ENCODE measurements around the gene NRAP.

The NRAP gene, protein sequence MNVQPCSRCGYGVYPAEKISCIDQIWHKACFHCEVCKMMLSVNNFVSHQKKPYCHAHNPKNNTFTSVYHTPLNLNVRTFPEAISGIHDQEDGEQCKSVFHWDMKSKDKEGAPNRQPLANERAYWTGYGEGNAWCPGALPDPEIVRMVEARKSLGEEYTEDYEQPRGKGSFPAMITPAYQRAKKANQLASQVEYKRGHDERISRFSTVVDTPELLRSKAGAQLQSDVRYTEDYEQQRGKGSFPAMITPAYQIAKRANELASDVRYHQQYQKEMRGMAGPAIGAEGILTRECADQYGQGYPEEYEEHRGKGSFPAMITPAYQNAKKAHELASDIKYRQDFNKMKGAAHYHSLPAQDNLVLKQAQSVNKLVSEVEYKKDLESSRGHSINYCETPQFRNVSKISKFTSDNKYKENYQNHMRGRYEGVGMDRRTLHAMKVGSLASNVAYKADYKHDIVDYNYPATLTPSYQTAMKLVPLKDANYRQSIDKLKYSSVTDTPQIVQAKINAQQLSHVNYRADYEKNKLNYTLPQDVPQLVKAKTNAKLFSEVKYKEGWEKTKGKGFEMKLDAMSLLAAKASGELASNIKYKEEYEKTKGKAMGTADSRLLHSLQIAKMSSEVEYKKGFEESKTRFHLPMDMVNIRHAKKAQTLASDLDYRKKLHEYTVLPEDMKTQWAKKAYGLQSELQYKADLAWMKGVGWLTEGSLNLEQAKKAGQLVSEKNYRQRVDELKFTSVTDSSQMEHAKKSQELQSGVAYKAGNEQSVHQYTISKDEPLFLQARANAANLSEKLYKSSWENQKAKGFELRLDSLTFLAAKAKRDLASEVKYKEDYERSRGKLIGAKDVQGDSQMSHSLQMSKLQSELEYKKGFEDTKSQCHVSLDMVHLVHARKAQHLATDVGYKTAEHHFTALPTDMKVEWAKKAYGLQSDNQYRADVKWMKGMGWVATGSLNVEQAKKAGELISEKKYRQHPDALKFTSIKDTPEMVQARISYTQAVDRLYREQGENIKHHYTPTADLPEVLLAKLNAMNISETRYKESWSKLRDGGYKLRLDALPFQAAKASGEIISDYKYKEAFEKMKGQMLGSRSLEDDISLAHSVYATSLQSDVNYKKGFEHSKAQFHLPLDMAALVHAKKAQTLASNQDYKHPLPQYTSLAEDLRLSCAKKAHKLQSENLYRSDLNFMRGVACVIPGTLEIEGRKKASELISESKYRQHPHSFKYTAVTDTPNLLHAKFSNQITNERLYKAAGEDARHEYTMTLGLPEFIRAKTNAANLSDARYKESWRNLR (N-terminal part only)

DNA sequence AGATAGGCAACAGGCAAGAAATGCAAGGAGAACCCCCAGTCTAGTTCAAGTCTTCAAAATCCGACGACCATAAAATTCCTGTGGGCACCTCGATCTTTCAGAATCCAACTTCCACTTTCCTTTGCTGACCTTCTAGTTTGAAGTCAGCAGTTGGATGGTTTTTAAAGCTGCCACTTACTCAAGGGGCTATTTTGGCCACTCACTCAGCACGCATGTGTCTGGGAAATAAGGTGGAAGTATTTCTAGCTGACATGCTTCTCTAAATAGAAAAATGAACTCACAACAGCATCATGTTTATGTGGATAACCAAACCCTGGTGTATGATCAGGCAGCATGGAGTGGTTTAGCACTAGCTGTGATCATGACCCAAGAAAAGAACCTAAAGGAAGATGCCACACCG lies at the start of gene NRAP:
Gene NRAP (minus strand): TSS at position 134 of the 400 bp plus-strand sequence. CDS start 159 bp downstream, outside the sequence.
- H3K4me3 ChIP-seq (ENCODE audit: low read length): no peak within 1 kb of the TSS
- no peak within 1 kb of the TSS for H3K27ac ChIP-seq (ENCODE audit: low read depth, low read length)
- H3K36me3 ChIP-seq (ENCODE audit: control insufficient read depth, insufficient read depth, low read length): no peaks in the 10 kb centered on the region
- H3K9ac ChIP-seq (ENCODE audit: low read length): no peak within 1 kb of the TSS
- H3K27me3 ChIP-seq (ENCODE audit: control insufficient read depth, insufficient read depth, low read length): no peaks in the 10 kb centered on the region
- H3K4me1 ChIP-seq (ENCODE audit: control insufficient read depth, insufficient read depth, low read length): no peaks in the 10 kb centered on the region

DNA sequence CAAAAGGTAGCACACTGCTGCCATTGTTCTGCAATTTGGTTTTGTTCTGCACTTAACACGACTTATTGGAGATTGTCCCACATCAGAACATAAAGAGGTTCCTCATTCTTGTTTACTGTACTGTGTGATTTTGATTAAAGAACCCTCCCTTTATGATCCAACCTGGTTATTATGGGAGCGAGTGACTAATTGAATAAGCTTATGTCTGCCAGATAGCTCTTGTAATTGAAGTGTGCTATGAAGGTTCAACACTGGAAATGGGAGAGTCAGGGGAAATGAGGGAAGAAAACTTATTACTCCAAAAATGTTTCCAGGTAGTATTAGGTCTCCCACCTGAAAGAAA lies 49.8 kb upstream of the NRAP start:
- H3K27me3 ChIP-seq (ENCODE audit: control insufficient read depth, insufficient read depth, low read length): no peaks in the 10 kb centered on the region
- H3K9ac ChIP-seq (ENCODE audit: low read length): no peak overlapping the region
- H3K36me3 ChIP-seq (ENCODE audit: control insufficient read depth, insufficient read depth, low read length): no peaks in the 10 kb centered on the region
- peaks cover 15% of the 10 kb centered on the region for H3K4me1 ChIP-seq (ENCODE audit: control insufficient read depth, insufficient read depth, low read length)
- H3K27ac ChIP-seq (ENCODE audit: low read depth, low read length): no peak overlapping the region
- no peak overlapping the region for H3K4me3 ChIP-seq (ENCODE audit: low read length)

- no peak overlapping the region for H3K27ac ChIP-seq (ENCODE audit: low read depth, low read length)
- H3K27me3 ChIP-seq (ENCODE audit: control insufficient read depth, insufficient read depth, low read length): no peaks in the 10 kb centered on the region
- H3K4me3 ChIP-seq (ENCODE audit: low read length): no peak overlapping the region
- no peaks in the 10 kb centered on the region for H3K36me3 ChIP-seq (ENCODE audit: control insufficient read depth, insufficient read depth, low read length)
- peaks cover 15% of the 10 kb centered on the region for H3K4me1 ChIP-seq (ENCODE audit: control insufficient read depth, insufficient read depth, low read length)
- H3K9ac ChIP-seq (ENCODE audit: low read length): no peak overlapping the region
Measured at GRCh38 chr10:113712755-113713639, 49.2 kb upstream of the NRAP start.

- Histone ChIP-seq H3K27ac (ENCODE audit: low read depth, low read length) (no peak overlapping the region), H3K36me3 (ENCODE audit: control insufficient read depth, insufficient read depth, low read length) (no peaks in the 10 kb centered on the region), H3K9ac (ENCODE audit: low read length) (no peak overlapping the region), H3K27me3 (ENCODE audit: control insufficient read depth, insufficient read depth, low read length) (no peaks in the 10 kb centered on the region), H3K4me3 (ENCODE audit: low read length) (no peak overlapping the region), H3K4me1 (ENCODE audit: control insufficient read depth, insufficient read depth, low read length) (peaks cover 15% of the 10 kb centered on the region)
Measured at GRCh38 chr10:113712024-113712423, 48.2 kb upstream of the NRAP start.

- Histone ChIP-seq H3K4me1 (ENCODE audit: control insufficient read depth, insufficient read depth, low read length) (peaks cover 15% of the 10 kb centered on the region), H3K27me3 (ENCODE audit: control insufficient read depth, insufficient read depth, low read length) (no peaks in the 10 kb centered on the region), H3K27ac (ENCODE audit: low read depth, low read length) (no peak overlapping the region), H3K36me3 (ENCODE audit: control insufficient read depth, insufficient read depth, low read length) (no peaks in the 10 kb centered on the region), H3K9ac (ENCODE audit: low read length) (no peak overlapping the region), H3K4me3 (ENCODE audit: low read length) (no peak overlapping the region)
Measured at GRCh38 chr10:113711142-113711541, 47.3 kb upstream of the NRAP start.

DNA sequence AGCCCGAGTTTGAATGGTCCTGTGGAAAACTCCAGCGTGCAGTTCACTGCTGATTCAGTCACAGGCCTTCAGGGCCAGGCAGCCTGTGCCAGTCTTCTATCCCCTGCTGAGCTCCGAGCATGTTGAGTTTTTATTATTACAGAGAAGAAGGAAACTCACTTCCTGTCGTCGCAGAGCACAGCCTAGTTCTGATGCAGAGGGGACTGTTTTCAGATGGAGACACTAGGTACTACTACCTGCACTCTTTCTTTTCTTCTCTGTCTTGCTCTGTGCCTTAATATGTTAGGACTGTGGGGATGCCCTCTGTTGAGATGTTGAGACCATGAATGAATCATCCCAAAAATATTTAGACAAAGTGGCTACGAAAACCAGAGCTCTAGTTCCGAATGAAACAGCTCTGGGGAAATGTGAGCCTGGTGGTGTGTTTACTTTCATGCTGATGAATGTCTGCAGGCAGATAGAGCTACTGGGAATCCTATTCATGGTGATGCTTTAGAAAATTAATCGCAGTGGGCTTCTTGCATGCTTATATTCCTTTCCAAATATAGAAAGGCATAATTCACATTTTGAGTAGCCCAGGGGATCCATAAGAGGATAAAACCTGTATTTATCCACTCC lies 45.5 kb upstream of the NRAP start:
- Histone ChIP-seq H3K36me3 (ENCODE audit: control insufficient read depth, insufficient read depth, low read length) (no peaks in the 10 kb centered on the region), H3K9ac (ENCODE audit: low read length) (no peak overlapping the region), H3K27me3 (ENCODE audit: control insufficient read depth, insufficient read depth, low read length) (no peaks in the 10 kb centered on the region), H3K4me1 (ENCODE audit: control insufficient read depth, insufficient read depth, low read length) (peaks cover 18% of the 10 kb centered on the region), H3K27ac (ENCODE audit: low read depth, low read length) (peak overlapping the region; percentile 77), H3K4me3 (ENCODE audit: low read length) (no peak overlapping the region)

- peaks cover 3% of the 10 kb centered on the region for H3K36me3 ChIP-seq (ENCODE audit: control insufficient read depth, insufficient read depth, low read length)
- no peaks in the 10 kb centered on the region for H3K27me3 ChIP-seq (ENCODE audit: control insufficient read depth, insufficient read depth, low read length)
- H3K27ac ChIP-seq (ENCODE audit: low read depth, low read length): peak overlapping the region; percentile 77
- H3K4me1 ChIP-seq (ENCODE audit: control insufficient read depth, insufficient read depth, low read length): peaks cover 18% of the 10 kb centered on the region
- H3K4me3 ChIP-seq (ENCODE audit: low read length): no peak overlapping the region
- no peak overlapping the region for H3K9ac ChIP-seq (ENCODE audit: low read length)
Measured at GRCh38 chr10:113708640-113709039, 44.8 kb upstream of the NRAP start.

DNA sequence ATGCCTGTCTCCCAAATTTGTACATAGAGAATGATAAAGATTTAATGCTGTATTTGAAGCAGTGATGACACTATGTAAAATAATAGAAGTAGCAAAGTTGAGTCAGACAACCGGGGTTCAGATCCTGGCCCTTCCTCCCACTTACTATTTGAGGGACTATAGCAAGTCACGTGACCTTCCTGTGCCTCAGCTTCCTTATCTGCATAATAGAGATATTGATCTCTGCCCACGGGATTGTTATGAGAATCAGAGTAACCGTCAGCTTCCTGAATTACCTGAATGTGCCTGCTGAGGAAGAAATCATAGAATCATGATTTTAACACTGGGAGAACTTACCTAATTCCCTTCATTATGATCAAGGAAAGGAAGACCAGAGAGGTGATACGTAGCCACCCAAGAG lies 42.8 kb upstream of the NRAP start:
- Histone ChIP-seq H3K36me3 (ENCODE audit: control insufficient read depth, insufficient read depth, low read length) (peaks cover 3% of the 10 kb centered on the region), H3K27ac (ENCODE audit: low read depth, low read length) (no peak overlapping the region), H3K9ac (ENCODE audit: low read length) (no peak overlapping the region), H3K4me3 (ENCODE audit: low read length) (no peak overlapping the region), H3K4me1 (ENCODE audit: control insufficient read depth, insufficient read depth, low read length) (peaks cover 15% of the 10 kb centered on the region), H3K27me3 (ENCODE audit: control insufficient read depth, insufficient read depth, low read length) (no peaks in the 10 kb centered on the region)

DNA sequence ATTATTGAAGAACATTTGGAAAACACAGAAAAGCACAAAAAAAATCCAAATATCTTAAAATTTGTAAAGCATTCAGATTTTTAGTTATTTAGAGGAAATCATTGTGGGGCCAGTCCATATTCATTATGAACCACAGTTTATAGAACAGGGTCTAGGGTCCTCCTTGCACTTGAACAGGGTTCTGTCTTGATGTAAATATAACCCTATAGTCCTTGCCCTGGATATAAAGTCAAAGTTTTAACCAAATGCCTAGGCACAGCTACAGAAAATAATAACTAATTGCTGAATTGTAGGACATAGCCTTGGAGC lies 41.5 kb upstream of the NRAP start:
- Histone ChIP-seq H3K27me3 (ENCODE audit: control insufficient read depth, insufficient read depth, low read length) (no peaks in the 10 kb centered on the region), H3K27ac (ENCODE audit: low read depth, low read length) (no peak overlapping the region), H3K4me1 (ENCODE audit: control insufficient read depth, insufficient read depth, low read length) (peaks cover 10% of the 10 kb centered on the region), H3K36me3 (ENCODE audit: control insufficient read depth, insufficient read depth, low read length) (peaks cover 3% of the 10 kb centered on the region), H3K9ac (ENCODE audit: low read length) (no peak overlapping the region), H3K4me3 (ENCODE audit: low read length) (no peak overlapping the region)

GRCh38 chr10:113704637-113705343 lies 40.9 kb upstream of the NRAP start:
- H3K4me1 ChIP-seq (ENCODE audit: control insufficient read depth, insufficient read depth, low read length): peaks cover 5% of the 10 kb centered on the region
- no peak overlapping the region for H3K27ac ChIP-seq (ENCODE audit: low read depth, low read length)
- no peak overlapping the region for H3K9ac ChIP-seq (ENCODE audit: low read length)
- peaks cover 3% of the 10 kb centered on the region for H3K36me3 ChIP-seq (ENCODE audit: control insufficient read depth, insufficient read depth, low read length)
- H3K27me3 ChIP-seq (ENCODE audit: control insufficient read depth, insufficient read depth, low read length): no peaks in the 10 kb centered on the region
- no peak overlapping the region for H3K4me3 ChIP-seq (ENCODE audit: low read length)

DNA sequence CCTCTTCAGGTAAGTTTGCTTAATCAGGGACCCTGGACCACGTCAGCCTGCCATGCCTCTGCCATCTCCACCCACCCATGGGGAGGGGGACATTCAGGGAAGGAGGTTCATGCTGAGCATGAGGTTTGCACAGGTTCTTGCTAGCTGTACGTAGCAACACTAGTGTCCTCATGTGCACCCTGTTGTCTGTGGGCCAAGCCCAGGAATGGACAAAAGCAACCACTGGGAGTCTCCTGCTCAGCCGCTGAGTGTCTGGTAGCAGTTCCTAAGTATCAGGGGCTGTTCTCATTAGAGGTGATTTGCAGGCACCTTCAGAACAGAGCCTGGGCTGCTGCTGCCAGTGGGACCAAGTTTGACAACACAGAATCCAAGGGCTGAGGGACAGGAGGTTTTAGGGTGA lies 33.8 kb upstream of the NRAP start:
- H3K27me3 ChIP-seq (ENCODE audit: control insufficient read depth, insufficient read depth, low read length): no peaks in the 10 kb centered on the region
- H3K4me1 ChIP-seq (ENCODE audit: control insufficient read depth, insufficient read depth, low read length): no peaks in the 10 kb centered on the region
- no peak overlapping the region for H3K9ac ChIP-seq (ENCODE audit: low read length)
- H3K4me3 ChIP-seq (ENCODE audit: low read length): no peak overlapping the region
- no peak overlapping the region for H3K27ac ChIP-seq (ENCODE audit: low read depth, low read length)
- H3K36me3 ChIP-seq (ENCODE audit: control insufficient read depth, insufficient read depth, low read length): peaks cover 13% of the 10 kb centered on the region
